Activated CD8-positive, alpha-beta memory T cell treated with anti-CD3 and anti-CD28 coated beads, Interleukin-2, amount 10 ng/mL, durations not matched to agents 7 days and 5 days (primary cell): ENCODE results near the gene ANO4. TPM values are rescaled to one million over a fixed set of nuclear protein-coding genes. Genes with fewer than 3 reads are reported as not detected.
"Not testable (repeated sequence)": the region's sequence is repeated elsewhere in the genome, so short reads cannot be mapped to it uniquely, and the experiment has no call there.

ENCODE experiments used
- ATAC-seq: fragments of 150-1000 bp; cut with Tn5 transposase; one replicate; pipeline ENCODE4 v1.10.0; 2021; ENCODE audit warnings: moderate library complexity
- CTCF ChIA-PET: fragments of 350-600 bp; sonication (Branson Sonifier 250); formaldehyde crosslinking; loops from one replicate; lab custom pipeline; 2021; ENCODE audit warnings: antibody characterized with exemption; lab: Charles Lee
- DNase-seq: peaks from one replicate; pipeline ENCODE4 v3.0.0-alpha.2; 2020
- H3K27ac Mint-ChIP-seq: one replicate; pipeline ENCODE4 v1.8.0; 2021; ENCODE audit warnings: mild to moderate bottlenecking, mixed read lengths
- H3K27me3 Mint-ChIP-seq: one replicate; pipeline ENCODE4 v1.8.0; 2021; ENCODE audit warnings: mixed read lengths
- H3K36me3 Mint-ChIP-seq: one replicate; pipeline ENCODE4 v1.8.0; 2021; ENCODE audit warnings: mild to moderate bottlenecking, mixed read lengths
- H3K4me1 Mint-ChIP-seq: one replicate; pipeline ENCODE4 v1.8.0; 2021; ENCODE audit warnings: mixed read lengths
- H3K4me3 Mint-ChIP-seq: one replicate; pipeline ENCODE4 v1.8.0; 2021; ENCODE audit warnings: mild to moderate bottlenecking, moderate library complexity, mixed read lengths
- H3K9me3 Mint-ChIP-seq: one replicate; pipeline ENCODE4 v1.8.0; 2022; ENCODE audit warnings: low read depth, mixed read lengths
- total RNA-seq, 2 experiments: library from RNA; stranded (reverse); gene quantifications; one replicate each; pipeline ENCODE4 v1.2.3, GENCODE V29; 2021

ANO4 gene
- total RNA-seq, 2 experiments from 2014 or later, result not detected

- Mint-ChIP-seq H3K36me3 (no peaks in the 10 kb centered on the region), H3K4me3 (no peak overlapping the region), H3K9me3 (no peaks in the 10 kb centered on the region), H3K27me3 (no peaks in the 10 kb centered on the region), H3K27ac (no peak overlapping the region), H3K4me1 (no peaks in the 10 kb centered on the region)
- DNase-seq (no peak), ATAC-seq (no peak)
- CTCF ChIA-PET, result no interaction called here
Measured at GRCh38 chr12:100913872-100914592, 119.5 kb downstream of the ANO4 start.

- H3K27ac Mint-ChIP-seq, result no peak overlapping the region
- DNase-seq (no peak), ATAC-seq (no peak)
- H3K4me1 Mint-ChIP-seq, result no peaks in the 10 kb centered on the region
- no peaks in the 10 kb centered on the region for H3K36me3 Mint-ChIP-seq
- H3K27me3 Mint-ChIP-seq, result no peaks in the 10 kb centered on the region
- H3K4me3 Mint-ChIP-seq, result no peak overlapping the region
- H3K9me3 Mint-ChIP-seq, result no peaks in the 10 kb centered on the region
- CTCF ChIA-PET, result no interaction called here
Measured at GRCh38 chr12:100919116-100919515, 124.5 kb downstream of the ANO4 start.

- Mint-ChIP-seq H3K27ac (no peak overlapping the region), H3K9me3 (no peaks in the 10 kb centered on the region), H3K4me1 (no peaks in the 10 kb centered on the region), H3K27me3 (no peaks in the 10 kb centered on the region), H3K36me3 (no peaks in the 10 kb centered on the region), H3K4me3 (no peak overlapping the region)
- DNase-seq (no peak), ATAC-seq (no peak)
- CTCF ChIA-PET, result no interaction called here
Measured at GRCh38 chr12:100920493-100920892, 125.9 kb downstream of the ANO4 start.

GRCh38 chr12:100926669-100927248 lies 132.2 kb downstream of the ANO4 start:
- no peak overlapping the region for H3K27ac Mint-ChIP-seq
- H3K27me3 Mint-ChIP-seq, result no peaks in the 10 kb centered on the region
- no peaks in the 10 kb centered on the region for H3K9me3 Mint-ChIP-seq
- DNase-seq (no peak), ATAC-seq (no peak)
- H3K36me3 Mint-ChIP-seq, result no peaks in the 10 kb centered on the region
- H3K4me1 Mint-ChIP-seq, result no peaks in the 10 kb centered on the region
- CTCF ChIA-PET, result no interaction called here
- H3K4me3 Mint-ChIP-seq, result no peak overlapping the region

- no peaks in the 10 kb centered on the region for H3K9me3 Mint-ChIP-seq
- H3K4me1 Mint-ChIP-seq, result no peaks in the 10 kb centered on the region
- ATAC-seq, result no peak
- no peak overlapping the region for H3K4me3 Mint-ChIP-seq
- no peaks in the 10 kb centered on the region for H3K27me3 Mint-ChIP-seq
- H3K36me3 Mint-ChIP-seq, result no peaks in the 10 kb centered on the region
- DNase-seq, result no peak
- CTCF ChIA-PET, result no interaction called here
- H3K27ac Mint-ChIP-seq, result no peak overlapping the region
Measured at GRCh38 chr12:100927826-100928225, 133.2 kb downstream of the ANO4 start.

- H3K27ac Mint-ChIP-seq, result no peak overlapping the region
- ATAC-seq (no peak), DNase-seq (no peak)
- CTCF ChIA-PET, result no interaction called here
- no peaks in the 10 kb centered on the region for H3K36me3 Mint-ChIP-seq
- H3K27me3 Mint-ChIP-seq, result no peaks in the 10 kb centered on the region
- no peaks in the 10 kb centered on the region for H3K4me1 Mint-ChIP-seq
- no peaks in the 10 kb centered on the region for H3K9me3 Mint-ChIP-seq
- H3K4me3 Mint-ChIP-seq, result no peak overlapping the region
Measured at GRCh38 chr12:100932571-100932970, 138.0 kb downstream of the ANO4 start.

GRCh38 chr12:100933531-100933930 lies 139.0 kb downstream of the ANO4 start:
- H3K36me3 Mint-ChIP-seq, H3K27me3 Mint-ChIP-seq, H3K4me3 Mint-ChIP-seq, H3K27ac Mint-ChIP-seq, ATAC-seq, CTCF ChIA-PET, H3K9me3 Mint-ChIP-seq, DNase-seq, H3K4me1 Mint-ChIP-seq: not testable (repeated sequence)

- DNase-seq (no peak), ATAC-seq (no peak)
- no peaks in the 10 kb centered on the region for H3K27me3 Mint-ChIP-seq
- no peak overlapping the region for H3K27ac Mint-ChIP-seq
- CTCF ChIA-PET, result no interaction called here
- H3K4me1 Mint-ChIP-seq, result no peaks in the 10 kb centered on the region
- H3K4me3 Mint-ChIP-seq, result no peak overlapping the region
- no peaks in the 10 kb centered on the region for H3K36me3 Mint-ChIP-seq
- no peaks in the 10 kb centered on the region for H3K9me3 Mint-ChIP-seq
Measured at GRCh38 chr12:100935929-100936328, 141.4 kb downstream of the ANO4 start.

- Mint-ChIP-seq H3K36me3 (no peaks in the 10 kb centered on the region), H3K27ac (no peak overlapping the region), H3K4me1 (no peaks in the 10 kb centered on the region), H3K4me3 (no peak overlapping the region), H3K27me3 (no peaks in the 10 kb centered on the region), H3K9me3 (no peaks in the 10 kb centered on the region)
- DNase-seq (no peak), ATAC-seq (no peak)
- CTCF ChIA-PET, result no interaction called here
Measured at GRCh38 chr12:100936661-100937060, 142.1 kb downstream of the ANO4 start.

GRCh38 chr12:100940503-100940902 lies 145.9 kb downstream of the ANO4 start:
- Mint-ChIP-seq H3K9me3 (no peaks in the 10 kb centered on the region), H3K36me3 (no peaks in the 10 kb centered on the region), H3K4me3 (no peak overlapping the region), H3K4me1 (no peaks in the 10 kb centered on the region), H3K27ac (no peak overlapping the region), H3K27me3 (no peaks in the 10 kb centered on the region)
- ATAC-seq, result no peak
- no peak for DNase-seq
- CTCF ChIA-PET, result interaction anchor here (1.5 kb wide), 1 partner anchor 8 kb away, joined by 3 read pairs; no protein-coding TSS in a partner anchor

GRCh38 chr12:100942984-100943749 lies 148.6 kb downstream of the ANO4 start:
- Mint-ChIP-seq H3K36me3 (no peaks in the 10 kb centered on the region), H3K27ac (no peak overlapping the region), H3K9me3 (no peaks in the 10 kb centered on the region), H3K27me3 (no peaks in the 10 kb centered on the region), H3K4me3 (no peak overlapping the region), H3K4me1 (no peaks in the 10 kb centered on the region)
- DNase-seq (no peak), ATAC-seq (no peak)
- CTCF ChIA-PET, result no interaction called here

GRCh38 chr12:100951756-100952155 lies 157.2 kb downstream of the ANO4 start:
- H3K4me1 Mint-ChIP-seq, result no peaks in the 10 kb centered on the region
- no peak for ATAC-seq
- no peaks in the 10 kb centered on the region for H3K9me3 Mint-ChIP-seq
- CTCF ChIA-PET, result no interaction called here
- H3K36me3 Mint-ChIP-seq, result no peaks in the 10 kb centered on the region
- no peaks in the 10 kb centered on the region for H3K27me3 Mint-ChIP-seq
- DNase-seq, result no peak
- H3K27ac Mint-ChIP-seq, result no peak overlapping the region
- no peak overlapping the region for H3K4me3 Mint-ChIP-seq

- H3K4me3 Mint-ChIP-seq, result no peak overlapping the region
- CTCF ChIA-PET, result no interaction called here
Measured at GRCh38 chr12:100953217-100953616, 158.6 kb downstream of the ANO4 start.

GRCh38 chr12:100953677-100954076 lies 159.1 kb downstream of the ANO4 start:
- ATAC-seq, result no peak
- CTCF ChIA-PET, result no interaction called here

More at GRCh38 chr12:100953217-100953616, 158.6 kb downstream of the ANO4 start:
- no peak overlapping the region for H3K27ac Mint-ChIP-seq
- ATAC-seq (no peak), DNase-seq (no peak)
- no peaks in the 10 kb centered on the region for H3K27me3 Mint-ChIP-seq
- no peaks in the 10 kb centered on the region for H3K4me1 Mint-ChIP-seq
- no peaks in the 10 kb centered on the region for H3K9me3 Mint-ChIP-seq
- no peaks in the 10 kb centered on the region for H3K36me3 Mint-ChIP-seq

More at GRCh38 chr12:100953677-100954076, 159.1 kb downstream of the ANO4 start:
- Mint-ChIP-seq H3K27ac (no peak overlapping the region), H3K27me3 (no peaks in the 10 kb centered on the region), H3K4me3 (no peak overlapping the region), H3K36me3 (no peaks in the 10 kb centered on the region), H3K4me1 (no peaks in the 10 kb centered on the region), H3K9me3 (no peaks in the 10 kb centered on the region)
- no peak for DNase-seq
